OCI-M2 (cell line): ENCODE measurements around the gene ERVH48-1.
A peak's percentile ranks its signal among the peaks of the same experiment; 100 is the strongest.
"Not testable (repeated sequence)": the region's sequence is repeated elsewhere in the genome, so short reads cannot be mapped to it uniquely, and the experiment has no call there.

Experiments
- DNase-seq: peaks from one replicate; lab custom pipeline; 2025; ENCODE audit not compliant: unreplicated experiment; lab: John Stamatoyannopoulos, UW

The ERVH48-1 gene

DNA sequence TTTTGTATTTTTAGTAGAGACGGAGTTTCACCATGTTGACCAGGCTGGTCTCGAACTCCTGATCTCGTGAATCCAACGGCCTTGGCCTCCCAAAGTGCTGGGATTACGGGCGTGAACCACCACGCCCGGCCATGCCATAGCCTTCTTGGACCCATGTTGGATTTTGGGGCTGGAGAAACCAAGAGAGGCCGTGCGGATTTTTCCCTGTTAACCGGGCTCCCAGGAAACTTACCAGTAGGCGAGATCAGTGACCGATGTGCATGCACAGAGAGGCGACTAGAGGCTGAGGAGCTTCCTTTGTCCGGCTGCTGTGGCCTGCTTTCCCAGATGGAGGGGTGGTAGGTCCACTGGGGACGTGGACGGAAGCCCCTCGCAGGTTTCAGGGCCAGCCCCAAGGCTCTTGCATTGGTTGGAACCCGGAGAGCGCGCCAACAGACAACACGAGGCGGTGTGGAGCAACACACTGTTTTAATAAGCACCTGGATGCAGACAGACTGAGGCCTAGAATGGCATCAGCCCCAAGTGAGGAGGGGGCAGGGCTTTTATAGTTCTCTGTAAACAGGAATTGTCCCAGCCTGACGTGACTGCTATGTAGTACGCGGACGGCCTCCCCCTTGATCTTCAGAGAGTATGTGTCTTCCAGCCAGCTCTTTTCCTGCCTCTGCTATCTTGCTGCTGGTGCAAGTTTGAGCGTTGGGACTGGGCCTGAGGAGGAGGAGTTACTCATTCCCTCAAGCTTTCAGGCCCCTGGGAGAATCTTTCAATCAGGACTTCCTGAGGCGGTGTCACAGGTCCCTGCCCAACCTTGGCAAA lies at the start of gene ERVH48-1:
TSS of gene ERVH48-1 (minus strand) at position 517 of the 813 bp plus-strand sequence. CDS start 6,624 bp downstream, outside the sequence.
- no peak for DNase-seq

DNA sequence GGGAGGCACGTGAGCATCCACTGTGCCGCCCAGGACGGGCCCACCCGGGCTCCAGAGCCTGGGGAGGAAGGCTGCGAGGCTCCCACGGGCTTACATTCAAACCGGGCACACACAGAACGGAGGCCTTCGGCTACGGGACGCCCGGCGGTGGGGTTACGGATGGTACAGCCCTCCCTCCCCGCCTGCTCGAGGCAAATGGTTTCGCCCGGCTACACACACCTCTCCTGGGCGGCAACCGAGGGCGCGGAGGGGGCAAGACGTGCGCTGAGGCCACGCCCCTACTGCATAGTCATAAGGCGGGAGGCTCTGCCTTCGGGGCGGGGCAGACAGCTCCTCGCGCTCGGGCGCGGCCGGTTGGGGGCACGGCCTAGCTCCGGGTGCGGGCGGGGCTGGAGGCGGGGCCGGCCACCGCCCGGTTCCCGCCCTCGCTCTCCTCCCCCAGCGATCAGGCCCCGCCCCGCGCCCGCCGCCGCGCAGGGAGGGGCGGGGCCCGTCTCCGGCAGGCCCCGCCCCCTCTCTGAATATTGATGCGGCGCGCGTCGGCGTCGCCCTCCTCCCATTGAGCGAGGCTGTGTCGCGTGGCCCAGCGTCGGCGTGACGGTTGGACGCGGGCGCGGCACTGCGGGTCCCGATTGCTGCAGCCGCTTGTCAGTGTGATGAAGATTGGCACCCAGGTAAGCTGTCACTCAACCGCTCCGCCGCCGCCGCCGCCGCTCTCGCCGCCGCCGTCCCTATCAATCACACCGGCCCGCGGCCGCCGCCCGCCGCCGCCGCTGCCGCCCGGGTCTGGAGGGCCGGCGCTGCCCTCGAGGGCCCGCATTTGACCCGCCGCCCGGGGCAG lies 48.8 kb upstream of the ERVH48-1 start, which contains the start of gene PKNOX1:
TSS of gene PKNOX1 (plus strand) at position 572 of the 841 bp plus-strand sequence. CDS start 29,820 bp downstream, outside the sequence.
- peak; percentile 100 for DNase-seq

DNA sequence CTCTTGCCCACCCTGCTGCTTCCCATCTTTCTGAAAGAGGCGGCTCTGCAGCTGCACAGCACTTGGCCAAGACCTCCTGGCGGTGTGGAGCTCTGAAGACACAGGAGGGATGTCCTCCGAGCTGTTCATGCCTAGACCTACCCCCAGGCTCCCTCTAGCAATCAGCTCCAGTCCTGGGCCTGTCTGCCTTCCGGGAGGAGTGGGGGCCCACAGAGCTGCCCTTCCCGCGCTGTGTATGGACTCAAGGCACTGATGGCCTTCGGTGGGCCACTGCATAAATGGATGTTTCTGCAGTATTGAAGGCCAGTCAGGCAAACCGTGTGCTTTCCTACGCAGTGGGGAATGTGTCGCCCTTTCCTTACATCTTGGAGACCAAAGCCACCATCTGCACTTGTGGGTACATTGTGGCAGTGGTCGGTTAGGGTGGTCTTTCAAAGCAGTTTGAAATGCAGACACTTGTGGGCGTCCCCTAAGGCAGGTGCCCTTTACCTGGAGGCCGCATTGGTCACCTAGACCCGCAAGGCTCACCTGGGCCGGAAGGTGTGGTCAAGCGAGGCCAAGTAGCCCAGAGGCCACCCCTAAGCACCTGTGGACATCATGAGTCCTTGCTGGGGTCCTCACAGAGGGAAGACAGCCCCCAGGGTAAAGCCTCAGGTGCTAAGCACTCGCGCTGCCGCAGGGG lies 48.0 kb upstream of the ERVH48-1 start:
- DNase-seq, result no peak

DNA sequence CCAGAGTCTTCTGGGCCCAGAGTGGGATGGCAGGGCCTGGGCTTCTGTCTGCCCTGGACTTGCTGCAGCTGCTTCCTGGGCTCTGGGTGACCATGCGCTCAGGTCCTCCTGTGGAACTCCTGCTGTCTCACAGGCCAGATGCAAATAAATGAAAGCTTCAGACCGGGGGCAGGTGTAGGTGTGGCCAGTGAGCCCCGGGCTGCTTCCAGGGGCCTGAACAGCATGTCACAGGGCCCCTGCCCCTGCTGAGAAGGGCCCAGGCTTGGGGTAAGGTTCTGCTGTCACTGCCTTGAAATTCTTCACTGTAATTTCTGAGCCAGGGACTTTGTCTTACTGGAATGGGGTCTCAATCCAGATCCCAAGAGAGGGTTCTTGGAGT lies 46.5 kb upstream of the ERVH48-1 start:
- DNase-seq, result no peak

DNA sequence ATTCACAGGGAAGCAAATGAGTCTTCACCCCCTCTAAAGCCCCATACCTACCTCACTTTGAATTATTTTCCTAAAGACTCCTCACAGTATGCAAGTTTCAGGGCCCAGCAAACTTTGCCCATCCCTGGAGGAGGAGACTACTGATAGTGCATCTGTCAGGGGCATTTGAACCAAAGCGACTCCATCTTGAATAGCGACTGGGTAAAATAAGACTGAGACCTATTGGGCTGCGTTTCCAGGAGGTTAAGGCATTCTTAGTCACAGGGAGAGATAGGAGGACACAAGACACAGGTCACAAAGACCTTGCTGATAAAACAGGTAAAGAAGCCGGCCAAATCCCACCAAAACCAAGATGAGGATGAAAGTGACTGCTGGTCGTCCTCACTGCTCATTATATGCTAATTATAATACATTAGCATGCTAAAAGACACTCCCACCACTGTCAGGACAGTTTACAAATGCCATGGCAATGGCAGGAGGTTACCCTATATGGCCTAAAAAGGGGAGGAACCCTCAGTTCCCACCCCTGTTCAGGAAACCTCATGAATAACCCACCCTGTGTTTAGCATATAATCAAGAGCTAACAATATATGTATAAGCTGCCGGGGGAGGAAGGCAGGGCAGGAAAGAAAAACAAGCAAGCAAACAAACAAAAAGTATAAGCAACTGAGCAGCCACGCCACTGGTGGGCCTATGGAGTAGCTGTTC lies 45.7 kb upstream of the ERVH48-1 start:
- no peak for DNase-seq

DNA sequence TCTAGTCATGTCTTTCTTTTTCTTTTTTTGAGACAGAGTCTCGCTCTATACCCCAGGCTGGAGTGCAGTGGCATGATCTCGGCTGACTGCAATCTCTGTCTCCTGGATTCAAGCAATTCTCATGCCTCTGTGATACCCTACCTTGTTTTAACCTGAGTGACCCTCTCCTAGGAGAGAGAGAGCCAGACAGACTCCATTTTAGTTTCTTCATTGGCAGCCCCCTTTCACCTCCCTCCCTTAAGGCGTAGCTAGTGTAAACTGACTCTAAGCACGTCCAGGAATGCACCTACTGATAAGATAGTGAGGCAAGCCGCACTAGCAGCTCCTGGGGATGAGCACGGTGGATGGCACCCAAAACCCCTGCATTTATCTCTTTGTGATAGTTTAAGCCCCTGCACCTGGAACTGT lies 43.8 kb upstream of the ERVH48-1 start:
- no peak for DNase-seq

DNA sequence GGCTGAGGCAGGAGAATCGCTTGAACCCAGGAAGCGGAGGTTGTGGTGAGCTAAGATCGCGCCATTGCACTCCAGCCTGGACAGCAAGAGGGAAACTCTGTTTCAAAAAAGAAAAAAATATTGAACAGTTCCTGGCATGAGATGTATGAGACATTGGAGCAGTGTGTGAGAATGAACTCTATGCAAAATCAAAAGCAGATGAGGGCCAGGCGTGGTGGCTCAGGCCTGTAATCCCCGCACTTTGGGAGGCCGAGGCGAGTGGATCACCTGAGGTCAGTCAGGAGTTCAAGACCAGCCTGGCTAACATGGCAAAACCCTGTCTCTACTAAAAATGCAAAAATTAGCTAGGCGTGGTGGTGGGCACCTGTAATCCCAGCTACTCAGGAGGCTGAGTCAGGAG lies 42.2 kb upstream of the ERVH48-1 start:
- DNase-seq, result not testable (repeated sequence)

DNA sequence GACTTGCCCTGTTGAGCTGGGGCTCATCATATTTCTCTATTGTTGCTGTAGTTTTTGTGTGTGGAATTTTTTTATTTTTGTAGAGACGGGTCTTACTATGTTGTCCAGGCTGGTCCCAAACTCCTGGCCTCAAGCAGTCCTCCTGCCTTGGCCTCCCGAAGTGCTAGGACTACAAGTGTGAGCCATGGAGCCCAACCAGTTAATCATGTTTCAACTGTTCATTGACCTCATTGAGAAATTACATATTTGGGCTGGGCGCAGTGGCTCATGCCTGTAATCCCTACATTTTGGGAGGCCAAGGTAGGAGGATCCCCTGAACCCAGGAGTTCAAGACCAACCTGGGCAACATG lies 39.8 kb upstream of the ERVH48-1 start:
- DNase-seq, result no peak

DNA sequence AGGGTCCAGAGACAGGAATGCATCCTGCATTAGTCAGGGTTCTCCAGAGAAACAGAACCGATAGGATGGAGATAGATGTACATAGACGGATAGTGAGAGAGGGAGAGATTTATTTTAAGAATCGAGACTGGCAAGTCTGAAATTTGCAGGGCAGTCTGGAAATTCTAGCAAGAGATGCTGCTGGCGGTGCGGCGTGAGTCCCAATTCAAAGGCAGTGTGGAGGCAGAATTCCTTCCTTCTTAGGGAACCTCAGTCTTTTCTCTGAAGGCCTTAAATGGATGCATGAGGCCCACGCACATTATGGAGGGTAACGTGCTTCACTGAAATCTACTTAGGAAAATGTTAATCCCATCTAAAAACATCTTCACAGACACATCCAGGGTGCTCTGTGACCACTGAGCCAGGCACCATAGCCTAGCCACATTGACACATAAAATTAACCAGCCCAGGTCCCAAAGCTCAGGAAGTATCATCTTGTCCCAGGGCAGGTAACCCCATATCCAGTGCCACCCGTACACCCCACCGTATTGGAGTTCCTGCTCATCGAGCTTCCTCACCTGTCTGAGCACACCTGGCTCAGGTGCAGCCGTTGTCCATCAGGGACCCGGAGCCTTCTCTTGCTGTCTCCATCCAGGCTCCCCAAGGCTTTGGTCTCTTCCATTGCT lies 39.2 kb upstream of the ERVH48-1 start:
- DNase-seq, result no peak

DNA sequence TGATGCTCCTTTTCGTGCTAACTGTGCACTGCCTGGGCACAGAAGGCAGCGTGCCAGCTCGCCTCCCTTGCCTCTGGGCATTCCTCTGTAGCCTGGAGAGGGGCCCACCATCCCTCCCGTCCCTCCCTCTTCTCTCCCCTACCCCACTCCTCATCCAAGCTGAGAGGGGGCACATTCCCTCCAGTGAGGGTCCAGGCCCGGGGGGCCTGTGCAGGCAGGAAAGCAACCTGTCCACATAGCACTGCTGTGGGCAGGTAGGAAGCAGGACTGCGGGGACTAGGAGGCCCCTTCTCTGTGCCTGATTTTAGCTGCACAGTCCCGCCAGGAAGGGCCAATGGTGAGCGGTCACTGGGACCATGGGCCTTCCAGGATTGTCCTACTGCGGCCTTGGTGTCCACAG lies 38.7 kb upstream of the ERVH48-1 start:
- DNase-seq, result no peak

DNA sequence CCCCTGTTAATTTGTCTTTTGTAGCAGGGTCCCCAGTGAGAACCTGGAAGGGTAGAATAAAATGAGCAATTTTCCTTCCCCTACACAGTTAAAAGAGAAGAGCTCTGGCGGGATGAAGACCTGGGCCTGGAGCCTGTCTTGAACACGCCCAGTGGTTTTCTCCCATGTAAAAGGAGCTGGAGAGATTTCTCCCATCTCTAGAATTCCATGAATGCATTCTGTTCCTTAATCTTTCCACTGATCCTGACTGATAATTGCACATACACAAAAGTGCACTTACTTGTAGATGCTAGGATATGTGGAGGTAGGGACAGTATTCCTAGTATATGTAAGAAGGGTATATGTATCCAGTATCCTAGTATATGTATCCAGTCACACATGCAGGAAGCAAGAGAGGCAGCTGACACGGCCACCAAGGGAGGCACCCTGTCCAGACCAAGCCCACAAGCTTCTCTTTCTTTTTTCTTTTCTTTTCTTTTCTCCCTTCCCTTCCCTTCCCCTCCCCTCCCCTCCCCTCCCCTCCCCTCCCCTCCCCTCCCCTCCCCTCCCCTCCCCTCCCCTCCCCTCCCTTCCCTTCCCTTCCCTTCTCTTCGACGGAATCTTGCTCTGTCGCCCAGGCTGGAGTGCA lies 37.1 kb upstream of the ERVH48-1 start:
- DNase-seq, result no peak

DNA sequence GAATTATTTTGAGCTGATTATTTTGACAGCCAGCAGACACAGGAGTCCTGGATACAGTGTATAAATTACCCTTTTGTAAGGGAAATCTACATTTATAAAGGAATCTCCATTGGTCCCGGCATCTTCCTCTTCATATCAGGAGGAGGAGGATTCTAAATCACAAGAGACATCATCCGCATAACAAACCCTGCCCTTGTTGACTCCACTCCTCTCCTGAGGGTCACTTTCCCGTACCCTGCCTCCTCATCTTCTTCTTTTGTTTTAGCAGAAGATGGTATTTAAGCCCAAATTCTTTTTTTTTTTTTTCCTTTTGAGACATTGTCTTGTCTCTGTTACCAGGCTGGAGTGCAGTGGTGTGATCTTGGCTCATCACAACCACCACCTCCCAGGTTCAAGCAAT lies 34.3 kb upstream of the ERVH48-1 start:
- DNase-seq, result no peak

DNA sequence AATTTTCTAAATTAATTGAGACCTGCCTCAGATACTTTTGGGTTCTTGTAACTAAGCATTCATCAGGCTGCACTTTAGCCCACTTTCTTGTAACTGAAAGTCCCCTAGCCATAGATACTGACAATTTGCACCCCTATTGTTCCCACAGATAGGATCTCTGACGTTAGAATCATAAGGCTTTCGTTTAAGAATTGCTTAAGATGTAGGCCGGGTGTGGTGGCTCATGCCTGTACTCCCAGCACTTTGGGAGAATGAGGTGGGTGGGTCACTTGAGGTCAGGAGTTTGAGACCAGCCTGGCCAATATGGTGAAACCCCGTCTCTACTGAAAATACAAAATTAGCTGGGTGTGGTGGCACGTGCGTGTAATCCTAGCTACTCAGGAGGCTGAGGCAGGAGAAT lies 32.7 kb upstream of the ERVH48-1 start:
- not testable (repeated sequence) for DNase-seq

DNA sequence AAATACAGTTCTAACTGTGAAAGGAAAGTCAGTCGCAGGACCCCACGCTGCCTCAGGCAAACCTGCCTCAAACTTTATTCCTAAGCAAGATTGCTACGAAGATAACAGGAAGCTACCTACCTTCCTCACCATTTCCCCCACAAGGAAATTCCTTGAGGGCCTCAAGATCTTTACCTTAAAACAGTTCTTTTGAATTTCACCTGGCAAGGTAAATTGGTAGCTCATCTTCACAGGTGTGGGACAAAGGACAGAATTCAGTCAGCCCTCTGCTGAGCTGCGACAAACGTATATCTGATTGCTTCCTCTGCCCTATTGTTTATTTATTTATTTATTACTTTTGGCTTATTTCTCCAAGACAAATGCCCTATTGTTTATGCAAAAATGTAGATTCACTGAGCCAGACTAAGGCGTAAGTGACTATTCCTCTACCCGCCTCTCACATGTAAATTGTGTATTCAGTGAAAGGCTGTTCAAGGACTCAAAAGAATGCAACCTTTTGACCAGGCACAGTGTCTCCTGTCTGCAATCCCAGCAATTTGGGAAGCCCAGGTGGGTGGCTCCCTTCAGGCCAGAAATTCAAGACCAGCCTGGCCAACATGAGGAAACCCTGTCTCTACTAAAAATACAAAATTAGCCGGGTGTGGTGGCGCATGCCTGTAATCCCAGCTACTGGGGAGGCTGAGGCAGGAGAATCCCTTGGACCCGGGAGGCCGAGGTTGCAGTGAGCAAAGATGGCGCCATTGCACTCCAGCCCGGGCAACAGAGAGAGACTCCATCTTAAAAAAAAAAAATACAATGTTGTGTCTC lies 31.6 kb upstream of the ERVH48-1 start:
- no peak for DNase-seq

DNA sequence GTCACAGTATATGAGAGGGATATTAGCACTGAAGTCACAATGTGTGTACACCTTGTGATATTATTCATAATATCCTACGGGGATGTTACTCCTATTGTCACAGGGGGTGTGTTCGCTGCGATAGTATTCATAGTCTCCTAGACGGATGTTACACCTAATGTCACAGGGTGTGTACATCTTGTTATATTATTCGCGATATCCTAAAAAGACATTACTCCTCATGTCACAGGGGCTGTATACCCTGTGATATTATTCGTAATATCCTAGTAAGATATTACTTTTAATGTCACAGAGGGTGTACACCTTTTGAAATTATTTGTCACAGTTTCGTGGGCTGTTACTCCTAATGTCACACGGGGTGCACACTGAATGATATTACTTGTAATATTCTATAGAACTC lies 25.8 kb upstream of the ERVH48-1 start:
- DNase-seq, result not testable (repeated sequence)

DNA sequence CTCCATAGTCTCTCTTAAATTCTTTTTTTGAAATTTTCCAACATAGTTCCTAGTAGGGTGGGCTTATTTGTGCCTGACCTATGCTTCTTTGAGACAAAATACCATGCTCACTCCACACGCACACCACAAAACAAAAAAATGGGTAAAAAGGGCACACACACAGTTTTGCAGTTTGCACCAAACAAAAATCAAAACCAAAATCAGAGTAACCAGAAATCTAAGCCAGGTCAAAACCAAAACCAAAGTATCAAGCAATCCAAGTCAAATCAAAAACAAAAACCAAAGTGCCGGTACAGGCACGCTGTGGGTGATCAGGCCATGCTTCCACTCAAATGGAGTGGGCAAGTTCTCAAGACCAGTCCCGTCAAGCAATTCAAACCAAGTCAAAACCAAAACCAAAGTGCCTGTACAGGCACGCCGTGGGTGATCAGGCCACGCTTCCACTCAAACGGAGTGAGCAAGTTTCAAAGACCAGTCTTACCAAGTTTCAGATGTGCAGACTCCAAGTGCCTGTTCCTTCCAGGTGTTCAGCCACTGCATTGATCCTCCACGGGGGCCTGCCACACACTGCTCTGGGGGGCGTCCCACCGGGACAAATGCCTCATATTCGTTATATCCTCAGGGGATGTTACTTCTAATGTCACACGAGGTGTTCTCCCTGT lies 23.8 kb upstream of the ERVH48-1 start:
- DNase-seq, result not testable (repeated sequence)

DNA sequence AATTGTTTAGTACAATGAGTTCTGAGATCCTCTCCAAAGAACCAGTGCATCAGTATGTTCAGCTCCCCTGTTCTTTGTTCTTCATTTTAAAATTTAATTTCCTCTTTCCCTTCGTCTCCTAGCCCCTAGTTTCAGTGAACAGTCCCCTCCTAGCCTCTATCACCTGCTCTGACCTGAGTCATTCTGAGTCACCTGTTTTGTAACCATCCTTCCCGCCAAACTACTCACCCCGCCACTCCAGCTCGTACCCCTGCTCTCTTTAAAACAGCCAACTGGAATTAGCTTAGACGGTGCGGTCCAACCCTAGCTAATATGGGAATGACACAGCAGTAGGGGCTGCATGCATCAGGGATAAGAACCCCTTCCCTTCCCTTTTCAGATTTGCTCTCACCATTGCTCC lies 16.8 kb upstream of the ERVH48-1 start:
- no peak for DNase-seq

DNA sequence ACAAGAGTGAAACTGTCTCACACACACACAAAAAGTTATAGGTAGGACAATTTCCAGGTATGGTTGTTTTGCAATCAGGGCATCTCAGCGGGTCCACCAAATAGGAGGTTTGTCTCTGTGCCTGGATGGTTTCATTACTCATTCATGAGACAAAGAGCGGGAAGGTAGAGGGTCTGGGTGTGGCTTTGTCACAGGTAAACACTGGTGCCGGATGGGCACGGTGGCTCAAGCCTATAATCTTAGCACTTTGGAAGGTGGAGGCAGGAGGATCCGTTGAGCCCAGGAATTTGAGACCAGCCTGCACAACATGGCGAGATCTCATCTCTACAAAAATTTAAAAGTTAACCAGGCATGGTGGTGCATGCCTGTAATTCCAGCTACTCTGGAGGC lies 16.3 kb upstream of the ERVH48-1 start:
- no peak for DNase-seq
